ENCODE measurements around the gene MAOA. TPM values are rescaled to one million over a fixed set of nuclear protein-coding genes. Genes with fewer than 3 reads are reported as not detected.
"Not testable (repeated sequence)": the region's sequence is repeated elsewhere in the genome, so short reads cannot be mapped to it uniquely, and the experiment has no call there.

Gene MAOA
- total RNA-seq: 0.26 and 0.32 TPM in 2 replicates
- long read RNA-seq: 0 reads

- no peak for TF ChIP-seq CTCF (IDR thresholded peaks at IDR 0.05)
- Mint-ChIP-seq H3K4me3 (ENCODE audit: unreplicated experiment) (peak within 1 kb of the TSS; percentile 88), H3K36me3 (ENCODE audit: unreplicated experiment) (no peaks in the 10 kb centered on the region), H3K9me3 (ENCODE audit: unreplicated experiment) (peaks cover 9% of the 10 kb centered on the region), H3K27ac (ENCODE audit: unreplicated experiment) (peak within 1 kb of the TSS; percentile 100), H3K4me1 (ENCODE audit: unreplicated experiment) (peaks cover 4% of the 10 kb centered on the region), H3K27me3 (ENCODE audit: unreplicated experiment) (no peaks in the 10 kb centered on the region)
- no peak for DNase-seq (ENCODE audit: extremely low spot score, unreplicated experiment)
These were observed at the start of gene MAOA for GRCh38 chrX:43656005-43656494. Gene MAOA (plus strand): TSS chrX:43656299. CDS start chrX:43656342, 43 bp downstream.

- Mint-ChIP-seq H3K4me1 (ENCODE audit: unreplicated experiment) (no peaks in the 10 kb centered on the region), H3K4me3 (ENCODE audit: unreplicated experiment) (no peak overlapping the region), H3K27ac (ENCODE audit: unreplicated experiment) (no peak overlapping the region), H3K9me3 (ENCODE audit: unreplicated experiment) (peaks cover 12% of the 10 kb centered on the region), H3K27me3 (ENCODE audit: unreplicated experiment) (no peaks in the 10 kb centered on the region), H3K36me3 (ENCODE audit: unreplicated experiment) (no peaks in the 10 kb centered on the region)
- DNase-seq (ENCODE audit: extremely low spot score, unreplicated experiment): no peak
- TF ChIP-seq CTCF (IDR thresholded peaks at IDR 0.05): no peak
These were observed 43.7 kb upstream of the MAOA start for GRCh38 chrX:43612400-43612799.

GRCh38 chrX:43615660-43616059 lies 40.4 kb upstream of the MAOA start:
- H3K4me1 Mint-ChIP-seq (ENCODE audit: unreplicated experiment): no peaks in the 10 kb centered on the region
- H3K4me3 Mint-ChIP-seq (ENCODE audit: unreplicated experiment): no peak overlapping the region
- no peaks in the 10 kb centered on the region for H3K36me3 Mint-ChIP-seq (ENCODE audit: unreplicated experiment)
- H3K27me3 Mint-ChIP-seq (ENCODE audit: unreplicated experiment): peaks cover 8% of the 10 kb centered on the region
- no peak overlapping the region for H3K27ac Mint-ChIP-seq (ENCODE audit: unreplicated experiment)
- TF ChIP-seq CTCF (IDR thresholded peaks at IDR 0.05): no peak
- peaks cover 8% of the 10 kb centered on the region for H3K9me3 Mint-ChIP-seq (ENCODE audit: unreplicated experiment)
- no peak for DNase-seq (ENCODE audit: extremely low spot score, unreplicated experiment)

GRCh38 chrX:43618366-43619205 lies 37.5 kb upstream of the MAOA start:
- Mint-ChIP-seq H3K4me1 (ENCODE audit: unreplicated experiment) (no peaks in the 10 kb centered on the region), H3K4me3 (ENCODE audit: unreplicated experiment) (no peak overlapping the region), H3K36me3 (ENCODE audit: unreplicated experiment) (no peaks in the 10 kb centered on the region), H3K27me3 (ENCODE audit: unreplicated experiment) (peaks cover 8% of the 10 kb centered on the region), H3K27ac (ENCODE audit: unreplicated experiment) (no peak overlapping the region), H3K9me3 (ENCODE audit: unreplicated experiment) (peaks cover 8% of the 10 kb centered on the region)
- DNase-seq (ENCODE audit: extremely low spot score, unreplicated experiment): no peak
- TF ChIP-seq CTCF (IDR thresholded peaks at IDR 0.05): no peak

GRCh38 chrX:43619861-43620260 lies 36.2 kb upstream of the MAOA start:
- H3K27me3 Mint-ChIP-seq (ENCODE audit: unreplicated experiment): not testable (repeated sequence)

More at GRCh38 chrX:43619861-43620260, 36.2 kb upstream of the MAOA start:
- not testable (repeated sequence) for H3K27ac Mint-ChIP-seq (ENCODE audit: unreplicated experiment); H3K4me3 Mint-ChIP-seq (ENCODE audit: unreplicated experiment); H3K36me3 Mint-ChIP-seq (ENCODE audit: unreplicated experiment); H3K4me1 Mint-ChIP-seq (ENCODE audit: unreplicated experiment); DNase-seq (ENCODE audit: extremely low spot score, unreplicated experiment)
- H3K9me3 Mint-ChIP-seq (ENCODE audit: unreplicated experiment): peaks cover 14% of the 10 kb centered on the region
